Skeletal muscle tissue (tissue), 4 donors: ENCODE data around the gene NCEH1. TPM values are rescaled to one million over a fixed set of nuclear protein-coding genes. Genes with fewer than 3 reads are reported as not detected.

ENCODE experiments used
- H3K27ac ChIP-seq: one replicate; pipeline ENCODE4 v1.7.0; 2013; ENCODE audit warnings: mild to moderate bottlenecking, low read depth, low read length, inconsistent platforms
- H3K27me3 ChIP-seq, 3 donors: one replicate each; pipeline ENCODE4 v1.7.0; 2013; ENCODE audit warnings: low read length in 3 of 3; ENCODE audit not compliant: control insufficient read depth in 3 of 3, insufficient read depth in 3 of 3
- H3K36me3 ChIP-seq, 3 donors: one replicate each; pipeline ENCODE4 v1.7.0; 2013; ENCODE audit warnings: low read length in 3 of 3; ENCODE audit not compliant: control insufficient read depth in 3 of 3, insufficient read depth in 3 of 3
- H3K4me1 ChIP-seq, 3 donors: one replicate each; pipeline ENCODE4 v1.7.0; 2013; ENCODE audit warnings: low read length in 3 of 3, mild to moderate bottlenecking in 3 of 3; ENCODE audit not compliant: control insufficient read depth in 3 of 3, insufficient read depth in 3 of 3
- H3K4me3 ChIP-seq, 3 donors: one replicate each; pipeline ENCODE4 v1.7.0; 2013; ENCODE audit warnings: low read length in 3 of 3
- H3K9ac ChIP-seq, 3 donors: one replicate each; pipeline ENCODE4 v1.7.0; 2013; ENCODE audit warnings: low read length in 3 of 3, mild to moderate bottlenecking in 3 of 3, moderate library complexity in 2 of 3, low read depth in 1 of 3
- H3K9me3 ChIP-seq, 3 donors: one replicate each; pipeline ENCODE4 v1.7.0; 2013; ENCODE audit warnings: low read length in 3 of 3; ENCODE audit not compliant: control insufficient read depth in 3 of 3
- total RNA-seq: library from RNA; depleted of rRNA; stranded (reverse); fragments of >200 nt; gene quantifications from one replicate; pipeline ENCODE4 v1.2.3, GENCODE V29; 2014
- donor health status: Osteomylitis.

The NCEH1 gene
- total RNA-seq, 1 donor from 2014 or later: 1.6 TPM

GRCh38 chr3:172622156-172622555, 88.7 kb downstream of the NCEH1 start:
- H3K9ac ChIP-seq: no peak overlapping the region

GRCh38 chr3:172617976-172618375, 92.9 kb downstream of the NCEH1 start:
- Histone ChIP-seq H3K9ac (no peak overlapping the region), H3K27ac (no peak overlapping the region), H3K9me3 (no peaks in the 10 kb centered on the region), H3K27me3 (no peaks in the 10 kb centered on the region), H3K4me3 (no peak overlapping the region), H3K4me1 (peaks cover 0 to 4% (median 2%) of the 10 kb centered on the region in 3 donors), H3K36me3 (no peaks in the 10 kb centered on the region)

More at GRCh38 chr3:172622156-172622555, 88.7 kb downstream of the NCEH1 start:
- peaks cover 0 to 3% (median 0%) of the 10 kb centered on the region in 3 donors for H3K4me1 ChIP-seq
- no peaks in the 10 kb centered on the region for H3K27me3 ChIP-seq
- H3K9me3 ChIP-seq: no peaks in the 10 kb centered on the region
- no peaks in the 10 kb centered on the region for H3K36me3 ChIP-seq
- no peak overlapping the region for H3K4me3 ChIP-seq
- H3K27ac ChIP-seq: no peak overlapping the region

GRCh38 chr3:172617013-172617706, 93.7 kb downstream of the NCEH1 start:
- Histone ChIP-seq H3K36me3 (no peaks in the 10 kb centered on the region), H3K9me3 (no peaks in the 10 kb centered on the region), H3K4me1 (peaks cover 0 to 4% (median 2%) of the 10 kb centered on the region in 3 donors), H3K4me3 (no peak overlapping the region), H3K9ac (no peak overlapping the region), H3K27ac (no peak overlapping the region), H3K27me3 (no peaks in the 10 kb centered on the region)

GRCh38 chr3:172616031-172616461, 94.8 kb downstream of the NCEH1 start:
- Histone ChIP-seq H3K4me3 (no peak overlapping the region), H3K4me1 (peaks cover 0 to 4% (median 2%) of the 10 kb centered on the region in 3 donors), H3K9ac (no peak overlapping the region), H3K27me3 (no peaks in the 10 kb centered on the region), H3K9me3 (no peaks in the 10 kb centered on the region), H3K36me3 (no peaks in the 10 kb centered on the region), H3K27ac (no peak overlapping the region)

- H3K4me1 ChIP-seq: peaks cover 0 to 4% (median 2%) of the 10 kb centered on the region in 3 donors
- no peak overlapping the region for H3K27ac ChIP-seq
- H3K9me3 ChIP-seq: no peaks in the 10 kb centered on the region
- no peaks in the 10 kb centered on the region for H3K27me3 ChIP-seq
- H3K9ac ChIP-seq: no peak overlapping the region
- H3K36me3 ChIP-seq: no peaks in the 10 kb centered on the region
- no peak overlapping the region for H3K4me3 ChIP-seq
Observed at GRCh38 chr3:172615296-172615695, 95.6 kb downstream of the NCEH1 start.

- no peak overlapping the region for H3K27ac ChIP-seq
- H3K4me3 ChIP-seq: no peak overlapping the region
- no peaks in the 10 kb centered on the region for H3K36me3 ChIP-seq
- H3K9me3 ChIP-seq: no peaks in the 10 kb centered on the region
- no peaks in the 10 kb centered on the region for H3K27me3 ChIP-seq
- peaks cover 0 to 4% (median 2%) of the 10 kb centered on the region in 3 donors for H3K4me1 ChIP-seq
- H3K9ac ChIP-seq: no peak overlapping the region
Observed at GRCh38 chr3:172614340-172615274, 96.3 kb downstream of the NCEH1 start.

- H3K4me3 ChIP-seq: no peak overlapping the region
- H3K4me1 ChIP-seq: peaks cover 0 to 4% (median 2%) of the 10 kb centered on the region in 3 donors
Observed at GRCh38 chr3:172613845-172614244, 97.0 kb downstream of the NCEH1 start.

GRCh38 chr3:172612871-172613678, 97.8 kb downstream of the NCEH1 start:
- Histone ChIP-seq H3K9ac (no peak overlapping the region), H3K27ac (no peak overlapping the region), H3K36me3 (no peaks in the 10 kb centered on the region), H3K4me3 (no peak overlapping the region), H3K9me3 (no peaks in the 10 kb centered on the region), H3K27me3 (no peaks in the 10 kb centered on the region), H3K4me1 (peaks cover 0 to 4% (median 2%) of the 10 kb centered on the region in 3 donors)

More at GRCh38 chr3:172613845-172614244, 97.0 kb downstream of the NCEH1 start:
- Histone ChIP-seq H3K27ac (no peak overlapping the region), H3K9me3 (no peaks in the 10 kb centered on the region), H3K27me3 (no peaks in the 10 kb centered on the region), H3K36me3 (no peaks in the 10 kb centered on the region), H3K9ac (no peak overlapping the region)

GRCh38 chr3:172609750-172610149, 101.1 kb downstream of the NCEH1 start:
- Histone ChIP-seq H3K4me3 (no peak overlapping the region), H3K27me3 (no peaks in the 10 kb centered on the region), H3K9me3 (no peaks in the 10 kb centered on the region), H3K9ac (no peak overlapping the region), H3K36me3 (no peaks in the 10 kb centered on the region), H3K27ac (no peak overlapping the region), H3K4me1 (no peaks in the 10 kb centered on the region)
